GM19463 (cell line): ENCODE measurements around the gene PCSK5.

Experiments
- ATAC-seq: cut with Tn5 transposase; IDR thresholded peaks from one replicate; pipeline ENCODE4 v1.9.1; 2021; ENCODE audit warnings: mild to moderate bottlenecking, moderate library complexity; ENCODE audit not compliant: unreplicated experiment

The PCSK5 gene

DNA sequence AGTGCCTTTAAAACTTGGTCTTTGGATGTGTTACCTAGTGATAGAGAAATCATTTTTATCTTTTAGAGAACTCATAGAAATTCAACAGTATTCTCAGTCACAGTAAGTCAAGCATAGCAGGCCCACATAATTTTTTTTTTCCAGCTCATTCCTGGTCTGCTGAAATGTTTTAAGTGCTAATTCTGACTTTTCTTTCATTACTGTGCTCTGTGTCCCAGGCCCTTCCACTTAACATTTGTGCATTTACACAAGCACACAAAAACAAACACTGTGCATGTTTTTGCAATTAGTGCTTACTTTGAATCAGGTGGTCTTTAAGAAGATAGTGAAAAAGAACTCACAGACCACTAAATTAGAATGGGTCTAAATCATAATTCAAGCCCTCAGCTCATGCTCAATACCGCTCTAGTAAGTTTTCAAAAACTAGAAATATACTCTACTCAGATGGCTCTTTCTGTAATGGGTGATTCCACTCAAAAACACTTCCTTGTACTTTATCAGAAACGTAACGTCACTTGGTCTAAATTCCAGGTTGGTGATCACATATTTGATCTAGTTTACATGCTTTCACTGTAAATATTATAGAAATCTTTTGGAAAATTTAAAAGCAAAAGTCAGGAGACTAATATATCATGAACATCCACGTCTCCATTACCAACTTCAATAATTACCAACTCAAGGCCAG lies 107.8 kb downstream of the PCSK5 start:
- ATAC-seq: no peak

- ATAC-seq: no peak
These were observed 111.0 kb downstream of the PCSK5 start for GRCh38 chr9:76001459-76001858.

GRCh38 chr9:76003041-76003440 lies 112.6 kb downstream of the PCSK5 start:
- no peak for ATAC-seq

GRCh38 chr9:76004526-76004925 lies 114.1 kb downstream of the PCSK5 start:
- no peak for ATAC-seq

DNA sequence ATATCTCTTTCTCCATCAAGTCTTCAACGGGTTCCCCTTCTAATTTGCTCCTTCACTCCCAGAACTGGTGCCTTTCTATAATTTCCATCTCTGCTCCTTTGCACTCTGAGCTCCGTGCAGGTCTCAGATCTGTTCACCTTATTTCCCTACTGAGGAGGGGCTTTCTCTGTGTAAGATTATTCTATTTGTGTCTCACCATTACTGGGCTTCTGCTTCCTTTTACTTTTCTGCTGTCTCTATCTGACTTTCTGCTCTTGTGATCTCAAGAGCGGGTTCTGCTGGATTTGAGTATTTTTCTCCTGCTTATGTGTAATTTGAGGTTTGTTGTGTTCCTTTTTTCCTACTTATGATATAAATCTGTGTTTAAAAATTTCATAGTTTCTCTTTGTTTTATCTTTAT lies 117.5 kb downstream of the PCSK5 start:
- ATAC-seq: no peak

- no peak for ATAC-seq
These were observed 123.3 kb downstream of the PCSK5 start for GRCh38 chr9:76013809-76014208.

GRCh38 chr9:76018235-76018634 lies 127.8 kb downstream of the PCSK5 start:
- no peak for ATAC-seq

DNA sequence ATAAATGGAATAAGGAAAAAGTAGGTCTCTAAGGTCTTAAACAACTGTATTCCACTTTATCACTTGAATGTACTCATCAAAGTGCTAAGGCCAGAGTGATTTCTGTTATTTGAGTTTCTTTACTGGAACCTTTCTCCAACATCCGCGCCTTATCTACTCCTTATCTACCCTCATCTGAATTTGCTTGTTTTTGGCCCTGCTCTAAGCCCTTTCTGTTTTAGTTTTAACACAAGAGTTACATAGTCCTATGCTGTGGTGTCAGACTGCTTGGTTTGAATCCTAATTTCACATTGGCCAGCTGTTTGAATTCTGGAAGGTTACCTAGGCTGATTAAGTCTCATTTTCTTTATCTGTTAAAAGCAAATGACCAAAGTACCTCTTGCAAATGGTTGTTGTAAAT lies 128.3 kb downstream of the PCSK5 start:
- no peak for ATAC-seq

GRCh38 chr9:76020652-76021051 lies 130.2 kb downstream of the PCSK5 start:
- no peak for ATAC-seq

- no peak for ATAC-seq
These were observed 131.8 kb downstream of the PCSK5 start for GRCh38 chr9:76022317-76022716.

GRCh38 chr9:76023715-76024195 lies 133.3 kb downstream of the PCSK5 start:
- ATAC-seq: no peak

DNA sequence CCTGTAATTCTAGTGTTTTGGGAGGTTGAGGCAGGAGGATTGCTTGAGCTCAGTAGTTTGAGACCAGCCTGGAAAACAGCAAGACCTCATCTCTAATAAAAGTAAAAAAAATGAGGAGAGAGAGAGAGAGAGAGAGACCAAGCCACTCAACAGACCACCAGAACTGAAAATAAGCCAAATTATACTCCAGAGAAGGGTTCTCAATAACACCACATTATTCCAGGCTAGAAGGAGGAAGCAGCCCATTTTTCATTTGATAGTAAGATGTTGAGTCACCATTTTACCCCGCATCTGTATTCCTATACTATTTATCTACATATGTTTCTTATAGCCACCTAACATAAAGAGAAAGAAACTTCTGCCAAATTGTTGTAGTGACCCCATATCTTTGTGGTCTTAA lies 134.8 kb downstream of the PCSK5 start:
- no peak for ATAC-seq

GRCh38 chr9:76026796-76027195 lies 136.3 kb downstream of the PCSK5 start:
- no peak for ATAC-seq

GRCh38 chr9:76027416-76027815 lies 136.9 kb downstream of the PCSK5 start:
- ATAC-seq: no peak

DNA sequence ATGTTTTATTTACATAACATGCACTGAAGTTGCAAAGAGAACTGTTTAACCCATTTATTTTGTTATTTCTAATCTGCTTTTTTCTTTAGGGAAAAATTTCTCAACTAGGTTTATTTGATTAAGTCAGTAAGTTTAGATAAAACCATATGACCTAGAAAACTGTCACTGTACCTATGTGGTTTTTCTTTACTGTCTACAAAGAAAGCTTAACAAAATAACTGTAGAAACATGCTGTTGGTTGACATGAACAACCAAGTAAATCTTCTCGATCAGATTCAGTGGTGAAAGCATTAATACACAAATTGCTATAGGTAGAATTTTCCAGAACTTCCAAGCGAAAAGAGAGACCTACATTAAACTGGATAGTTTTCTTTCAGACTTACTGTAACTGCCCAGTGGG lies 137.4 kb downstream of the PCSK5 start:
- ATAC-seq: no peak

DNA sequence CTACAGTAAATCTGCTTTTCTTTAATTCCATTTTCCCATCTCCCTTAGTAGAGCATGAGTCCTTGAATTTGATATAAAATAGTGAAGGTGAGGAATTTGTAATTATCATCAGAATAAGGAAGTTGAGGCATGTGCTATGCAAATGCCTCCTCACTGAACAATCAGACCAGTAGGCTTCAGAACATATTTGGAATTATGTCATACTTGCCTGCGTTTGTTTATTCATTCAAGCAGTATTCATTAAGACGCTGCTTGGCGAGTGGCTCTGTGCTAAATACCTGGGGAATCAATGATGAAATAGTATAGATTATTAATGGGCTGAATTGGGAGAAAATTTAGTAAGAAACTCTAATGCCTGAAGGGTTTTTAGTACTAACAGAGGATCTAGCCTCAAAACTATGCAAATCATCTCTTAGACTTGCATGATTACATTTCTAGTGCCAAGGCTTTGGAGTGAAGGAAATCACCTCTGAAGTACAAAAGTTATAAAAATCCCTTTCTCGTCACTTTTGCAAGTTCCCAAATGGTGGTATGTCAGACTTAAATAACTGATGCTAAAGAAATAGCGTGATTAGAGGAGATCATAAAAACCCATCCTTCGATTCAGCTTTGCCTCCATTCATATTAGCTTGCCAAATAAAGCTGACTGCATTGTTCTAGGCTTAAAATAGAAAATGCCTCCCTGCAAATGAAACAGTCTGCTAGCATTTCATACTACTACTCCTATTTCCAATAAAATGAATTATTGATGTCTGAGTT lies 141.7 kb downstream of the PCSK5 start:
- no peak for ATAC-seq

GRCh38 chr9:76032797-76033373 lies 142.4 kb downstream of the PCSK5 start:
- ATAC-seq: no peak

GRCh38 chr9:76034049-76034448 lies 143.6 kb downstream of the PCSK5 start:
- no peak for ATAC-seq

DNA sequence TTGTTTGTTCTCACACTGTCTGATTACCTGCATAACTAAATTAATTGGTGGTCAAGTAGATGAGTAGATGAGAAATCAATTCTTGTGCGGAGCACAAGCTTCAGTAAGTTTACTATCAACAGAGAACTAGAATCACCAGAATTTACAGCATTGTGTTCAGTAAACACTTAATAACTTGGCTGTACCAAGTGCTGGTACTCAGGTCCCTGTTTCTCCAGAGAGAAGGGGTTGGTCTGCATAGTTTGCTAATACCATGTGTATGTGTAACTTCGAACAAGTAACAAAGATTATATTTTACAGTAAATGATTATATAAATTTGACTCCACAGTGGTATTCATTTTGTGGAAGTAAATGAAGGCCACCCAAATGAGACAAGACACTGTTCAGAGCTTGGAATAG lies 146.3 kb downstream of the PCSK5 start:
- no peak for ATAC-seq

GRCh38 chr9:76037587-76038225 lies 147.2 kb downstream of the PCSK5 start:
- ATAC-seq: no peak

DNA sequence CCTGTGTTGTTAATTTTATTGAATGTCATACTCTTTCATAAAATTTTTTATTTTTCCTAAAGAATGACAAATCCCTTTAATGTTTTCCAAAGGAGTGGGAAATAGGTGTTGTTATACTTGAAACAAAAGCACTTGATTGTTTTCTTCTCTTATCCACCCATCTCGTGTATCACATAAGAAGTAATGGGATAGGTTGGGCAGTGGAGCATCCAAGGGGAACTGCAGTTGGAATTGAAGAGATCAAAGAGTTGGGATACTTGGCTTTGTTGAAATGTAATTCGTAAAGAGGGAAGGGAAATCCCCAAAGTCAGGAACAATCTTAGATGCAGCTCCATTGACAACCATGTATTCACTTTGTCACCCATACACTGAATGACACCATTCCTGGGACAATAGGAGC lies 148.0 kb downstream of the PCSK5 start:
- ATAC-seq: no peak
